HG03565 (cell line): ENCODE measurements around the gene CSTF1.
"Not testable (repeated sequence)": the region's sequence is repeated elsewhere in the genome, so short reads cannot be mapped to it uniquely, and the experiment has no call there.

Source experiments
- ATAC-seq: cut with Tn5 transposase; IDR thresholded peaks from one replicate; pipeline ENCODE4 v1.9.1; 2021; ENCODE audit warnings: mild to moderate bottlenecking, moderate library complexity; ENCODE audit not compliant: unreplicated experiment

CSTF1 gene

GRCh38 chr20:56368351-56369134 is 23.9 kb upstream of the CSTF1 start:
- no peak for ATAC-seq

DNA sequence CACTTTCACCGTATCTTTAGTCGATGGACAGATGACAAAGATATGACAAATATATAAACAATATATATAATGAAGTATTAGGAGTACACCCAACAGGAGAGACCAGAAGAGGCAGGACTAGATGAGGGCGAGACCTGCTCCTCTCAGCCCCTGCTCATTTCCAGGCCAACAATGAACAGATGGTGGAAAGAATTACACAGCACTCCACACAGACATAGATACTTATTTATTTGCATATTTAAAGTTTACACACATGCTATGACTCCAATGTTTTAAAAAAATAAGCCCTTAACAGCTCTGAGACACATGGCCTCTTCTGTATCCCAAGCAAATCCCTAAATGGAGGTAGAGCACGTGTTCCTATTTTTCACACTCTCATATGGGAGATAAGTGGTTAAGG is 23.3 kb upstream of the CSTF1 start:
- no peak for ATAC-seq

GRCh38 chr20:56371977-56372376 is 20.5 kb upstream of the CSTF1 start:
- ATAC-seq, result no peak

DNA sequence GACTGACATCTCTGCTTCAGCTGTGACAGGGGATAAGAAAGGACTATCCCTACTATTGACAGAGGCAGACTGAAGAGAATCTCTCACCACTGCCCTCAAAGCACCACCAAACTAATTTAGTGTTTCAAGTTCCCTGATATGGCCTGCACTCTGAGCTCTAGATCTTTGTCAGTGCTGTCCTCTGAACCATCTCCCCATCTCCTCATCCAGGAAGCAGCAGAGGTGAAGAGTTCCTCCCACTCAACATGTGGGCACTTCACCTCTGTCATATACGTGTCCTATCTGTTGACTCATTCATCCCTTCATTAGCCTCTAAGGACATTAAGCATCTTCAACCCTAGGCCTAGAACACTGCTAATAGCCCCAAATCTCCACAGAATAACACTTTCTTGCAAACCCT is 19.6 kb upstream of the CSTF1 start:
- ATAC-seq, result no peak

GRCh38 chr20:56373942-56374341 is 18.5 kb upstream of the CSTF1 start:
- peak; percentile 71 for ATAC-seq

GRCh38 chr20:56376331-56376730 is 16.1 kb upstream of the CSTF1 start:
- ATAC-seq, result no peak

- no peak for ATAC-seq
Observed at GRCh38 chr20:56378386-56378785, 14.1 kb upstream of the CSTF1 start.

DNA sequence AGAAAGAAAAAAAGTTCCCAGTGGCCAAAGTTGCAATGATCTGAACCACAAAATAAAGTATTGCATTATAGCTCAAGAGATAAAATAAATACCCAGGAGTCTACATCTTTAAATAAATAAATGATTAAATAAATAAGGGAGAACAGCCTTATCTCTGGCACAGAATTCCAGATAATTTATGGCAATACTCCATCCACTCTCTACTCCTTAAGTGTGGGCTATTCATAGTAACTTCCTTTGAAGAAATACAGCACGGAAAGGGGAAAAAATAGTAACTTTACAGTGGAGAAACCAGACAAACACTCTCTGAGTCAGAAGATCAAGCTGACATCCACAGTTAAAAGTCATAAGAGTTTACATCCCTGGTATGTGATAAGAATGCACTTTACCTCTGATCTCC is 12.1 kb upstream of the CSTF1 start:
- ATAC-seq, result no peak

DNA sequence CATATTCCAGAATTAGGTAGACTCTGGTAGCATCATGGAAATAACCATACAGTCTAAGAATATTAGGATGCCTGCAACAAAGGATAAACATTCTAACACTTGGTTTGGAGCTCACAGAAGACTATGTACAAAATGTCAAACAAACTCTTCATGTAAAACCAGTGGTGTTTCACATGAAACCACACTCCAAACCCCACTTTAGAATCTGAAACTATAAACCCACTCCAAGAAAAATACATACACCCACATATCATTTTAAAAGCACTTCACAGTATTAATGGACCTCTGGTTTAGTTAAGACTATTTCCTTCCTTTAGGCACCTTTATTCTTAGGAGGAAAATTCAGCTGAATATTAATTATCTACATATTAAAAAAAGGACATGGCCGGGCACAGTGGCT is 10.9 kb upstream of the CSTF1 start:
- peak; percentile 76 for ATAC-seq

DNA sequence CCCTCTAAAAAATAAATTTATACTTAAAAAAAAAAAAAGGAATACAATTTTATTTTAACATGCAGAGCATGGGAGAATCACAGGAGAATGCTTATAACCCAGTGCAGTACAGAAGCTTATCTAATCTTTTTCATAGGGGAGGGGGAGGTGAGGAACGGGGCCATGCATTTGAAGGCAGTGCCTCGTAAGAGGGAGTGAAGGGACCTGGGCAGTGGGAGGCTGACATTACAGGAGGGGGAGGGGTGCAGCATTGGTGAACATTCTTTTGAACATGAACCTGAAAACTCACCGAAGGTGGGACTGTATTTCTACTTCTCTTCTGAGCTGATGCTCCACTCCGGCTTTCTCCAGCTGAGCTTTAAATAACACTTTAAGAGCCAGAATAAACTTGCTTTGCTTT is 9.7 kb upstream of the CSTF1 start:
- ATAC-seq, result no peak

GRCh38 chr20:56383334-56383733 is 9.1 kb upstream of the CSTF1 start:
- ATAC-seq, result no peak

- ATAC-seq, result no peak
Observed at GRCh38 chr20:56385130-56385529, 7.3 kb upstream of the CSTF1 start.

DNA sequence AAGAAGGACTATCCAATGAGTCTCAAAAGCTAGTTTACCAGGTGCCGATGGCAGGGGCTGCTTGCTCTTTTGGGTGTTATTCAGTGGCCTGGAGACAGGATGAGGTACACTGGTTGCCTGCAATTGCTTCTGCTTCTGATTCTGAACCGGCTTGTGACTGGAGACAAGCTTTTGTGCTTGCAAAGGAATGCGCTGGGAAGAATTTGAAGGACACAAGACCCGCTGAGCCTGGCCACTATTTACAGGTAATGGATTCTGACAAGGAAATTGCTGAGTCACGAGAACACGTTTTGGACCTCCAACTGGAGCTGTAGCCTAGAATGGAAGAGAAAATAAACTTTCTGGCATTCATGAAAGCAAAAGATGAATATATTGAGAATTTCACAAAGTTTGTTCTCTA is 6.2 kb upstream of the CSTF1 start:
- ATAC-seq, result no peak

GRCh38 chr20:56388882-56389281 is 3.6 kb upstream of the CSTF1 start:
- ATAC-seq, result no peak

DNA sequence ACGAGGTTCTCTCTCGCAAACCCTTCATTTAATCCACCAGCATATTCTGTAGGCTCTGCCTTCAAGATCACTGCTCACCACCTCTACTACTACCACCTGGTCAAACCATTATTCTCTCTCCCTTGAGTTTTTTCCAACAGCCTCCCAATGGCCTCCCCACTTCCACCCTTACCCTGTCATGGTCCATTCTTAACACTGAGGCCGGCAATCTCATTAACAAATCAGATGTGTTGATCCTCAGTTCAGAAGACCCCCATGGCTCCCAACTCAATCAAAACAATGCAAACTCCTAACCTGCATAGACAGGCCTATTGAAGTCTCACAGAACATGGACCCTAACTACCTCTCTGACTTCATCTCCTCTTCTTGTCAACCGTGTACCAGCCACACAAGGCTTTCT is 2.6 kb upstream of the CSTF1 start:
- no peak for ATAC-seq

- ATAC-seq, result not testable (repeated sequence)
Observed at GRCh38 chr20:56390396-56390795, 2.0 kb upstream of the CSTF1 start.

DNA sequence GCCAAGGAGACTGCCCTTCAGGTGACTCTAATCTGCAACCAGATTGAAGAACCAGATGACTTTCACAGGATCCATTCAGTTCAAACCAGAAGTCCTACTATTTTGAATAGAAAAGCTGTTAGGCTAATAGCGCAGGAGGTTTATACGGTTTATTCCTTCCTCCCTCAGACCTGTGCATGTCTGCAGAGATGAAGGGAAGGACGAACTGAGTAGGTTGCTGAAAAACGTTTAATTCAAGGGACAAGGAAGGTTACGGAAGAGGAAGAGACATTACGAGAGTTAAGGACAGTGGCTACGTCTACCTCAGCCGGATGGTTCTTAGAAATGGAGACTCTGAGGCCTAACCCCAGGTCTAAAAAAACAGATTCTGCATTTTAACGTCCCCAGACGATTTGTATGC is 1.4 kb upstream of the CSTF1 start:
- ATAC-seq, result no peak

GRCh38 chr20:56391596-56392131 is 781 bp upstream of the CSTF1 start:
- no peak for ATAC-seq

- ATAC-seq, result no peak
Observed at GRCh38 chr20:56392881-56393482, 537 bp downstream of the CSTF1 start.

GRCh38 chr20:56393653-56394052 is 1.2 kb downstream of the CSTF1 start:
- no peak for ATAC-seq

- ATAC-seq, result no peak
Observed at GRCh38 chr20:56395166-56395565, 2.7 kb downstream of the CSTF1 start.

DNA sequence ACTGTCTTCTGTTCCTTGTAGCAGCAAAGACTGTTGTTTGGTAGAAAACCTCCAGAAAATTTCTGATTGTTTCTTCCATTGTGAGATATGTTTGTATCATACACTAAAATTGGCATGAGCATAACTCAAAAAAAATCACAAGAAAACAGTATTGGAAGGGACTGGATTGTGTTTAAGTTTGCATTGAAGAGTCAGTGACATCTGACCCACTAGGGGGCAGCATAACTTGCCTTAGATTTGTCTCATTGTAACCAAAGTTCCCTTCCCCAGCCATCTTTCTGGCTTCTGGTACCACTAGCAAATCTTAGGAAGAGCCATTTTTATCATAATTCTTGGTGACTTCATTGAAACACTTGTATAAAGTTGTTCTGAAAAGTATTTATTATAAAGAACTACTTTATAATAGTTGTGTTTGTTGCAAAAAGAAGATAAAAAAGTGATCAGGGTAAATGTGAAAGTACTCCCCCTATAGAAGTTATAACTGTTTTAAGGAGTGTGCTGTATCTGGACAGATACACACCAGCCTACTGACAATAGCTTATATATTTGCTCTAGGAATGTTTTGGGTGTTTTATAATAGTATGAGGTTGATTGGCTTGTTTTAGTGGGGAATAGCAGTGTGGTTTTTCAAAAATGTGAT is 7.7 kb downstream of the CSTF1 start:
- peak; percentile 64 for ATAC-seq
